Peyer's patch (tissue), 4 donors: ENCODE measurements around the gene KCNJ6. TPM values are rescaled to one million over a fixed set of nuclear protein-coding genes. Genes with fewer than 3 reads are reported as not detected.

Experiments used
- DNase-seq, 3 donors: peaks; one replicate each; pipeline ENCODE4 v3.0.0-alpha.2; 2017 to 2019
- H3K27ac ChIP-seq, 4 donors: fragments of 200-600 bp; sonication (generic); one replicate each; pipeline ENCODE4 v1.5.1; 2016 to 2019
- H3K27me3 ChIP-seq, 2 donors: fragments of 200-600 bp; sonication (generic); one replicate each; pipeline ENCODE4 v1.5.1; 2019
- H3K36me3 ChIP-seq, 3 donors: fragments of 200-600 bp; sonication (generic); one replicate each; pipeline ENCODE4 v1.5.1; 2016 to 2019
- H3K4me1 ChIP-seq, 4 donors: fragments of 200-600 bp; sonication (generic); one replicate each; pipeline ENCODE4 v1.5.1; 2016 to 2019
- H3K4me3 ChIP-seq, 4 donors: fragments of 200-600 bp; sonication (generic); 1 replicate in 3 of 4; 2 replicates in 1 of 4; pipeline ENCODE4 v1.5.1; 2016 to 2019; ENCODE audit warnings: mild to moderate bottlenecking in 1 of 4
- H3K9me3 ChIP-seq, 4 donors: fragments of 200-600 bp; sonication (generic); one replicate each; pipeline ENCODE4 v1.5.1; 2016 to 2019; ENCODE audit warnings: mild to moderate bottlenecking in 1 of 4
- CTCF ChIP-seq, 6 experiments: fragments of 450-650 bp in 4 of 6; fragments of 200-600 bp in 2 of 6; sonication (generic) in 1 of 6; IDR thresholded peaks; one replicate each; pipeline ENCODE4 v1.5.1; 2017 to 2019; ENCODE audit warnings: antibody characterized with exemption in 6 of 6, mild to moderate bottlenecking in 3 of 6, moderate library complexity in 1 of 6
- POLR2A ChIP-seq, 2 donors: fragments of 450-650 bp; IDR thresholded peaks; one replicate each; pipeline ENCODE4 v1.5.1; 2017; ENCODE audit warnings: antibody characterized with exemption in 2 of 2, mild to moderate bottlenecking in 2 of 2, moderate library complexity in 2 of 2
- total RNA-seq, 4 donors: library from RNA; depleted of rRNA; stranded (reverse); fragments of >200 nt; gene quantifications; one replicate each; pipeline ENCODE4 v1.1.0, GENCODE V29; 2016

KCNJ6 gene
- total RNA-seq, 4 donors from 2014 or later, result 0.13 to 0.83 (median 0.28) TPM

- no peaks in the 10 kb centered on the region for H3K9me3 ChIP-seq
- no peak for DNase-seq
- no peaks in the 10 kb centered on the region for H3K27me3 ChIP-seq
- TF ChIP-seq CTCF (IDR thresholded peaks at IDR 0.05), result no peak
- no peak for TF ChIP-seq POLR2A (IDR thresholded peaks at IDR 0.05)
- no peaks in the 10 kb centered on the region for H3K4me1 ChIP-seq
- H3K36me3 ChIP-seq, result no peaks in the 10 kb centered on the region
- H3K27ac ChIP-seq, result no peak overlapping the region
- no peak overlapping the region for H3K4me3 ChIP-seq
Measured at GRCh38 chr21:37865156-37865555, 51.1 kb downstream of the KCNJ6 start.

- no peaks in the 10 kb centered on the region for H3K36me3 ChIP-seq
- DNase-seq, result no peak
- TF ChIP-seq POLR2A (IDR thresholded peaks at IDR 0.05) (no peak), CTCF (IDR thresholded peaks at IDR 0.05) (no peak)
Measured at GRCh38 chr21:37863842-37864241, 52.4 kb downstream of the KCNJ6 start.

GRCh38 chr21:37862536-37862935, 53.7 kb downstream of the KCNJ6 start:
- Histone ChIP-seq H3K36me3 (no peaks in the 10 kb centered on the region), H3K27me3 (no peaks in the 10 kb centered on the region), H3K27ac (no peak overlapping the region), H3K4me3 (no peak overlapping the region), H3K4me1 (no peaks in the 10 kb centered on the region), H3K9me3 (no peaks in the 10 kb centered on the region)
- TF ChIP-seq CTCF (IDR thresholded peaks at IDR 0.05) (no peak), POLR2A (IDR thresholded peaks at IDR 0.05) (no peak)
- DNase-seq, result no peak

More at GRCh38 chr21:37863842-37864241, 52.4 kb downstream of the KCNJ6 start:
- Histone ChIP-seq H3K4me1 (no peaks in the 10 kb centered on the region), H3K9me3 (no peaks in the 10 kb centered on the region), H3K27me3 (no peaks in the 10 kb centered on the region), H3K27ac (no peak overlapping the region), H3K4me3 (no peak overlapping the region)

GRCh38 chr21:37861561-37861960, 54.7 kb downstream of the KCNJ6 start:
- Histone ChIP-seq H3K4me3 (no peak overlapping the region), H3K36me3 (no peaks in the 10 kb centered on the region), H3K9me3 (no peaks in the 10 kb centered on the region), H3K4me1 (no peaks in the 10 kb centered on the region), H3K27ac (no peak overlapping the region), H3K27me3 (no peaks in the 10 kb centered on the region)
- TF ChIP-seq CTCF (IDR thresholded peaks at IDR 0.05) (no peak), POLR2A (IDR thresholded peaks at IDR 0.05) (no peak)
- no peak for DNase-seq

- Histone ChIP-seq H3K9me3 (no peaks in the 10 kb centered on the region), H3K27me3 (no peaks in the 10 kb centered on the region), H3K4me3 (no peak overlapping the region), H3K4me1 (no peaks in the 10 kb centered on the region), H3K27ac (no peak overlapping the region), H3K36me3 (no peaks in the 10 kb centered on the region)
- TF ChIP-seq CTCF (IDR thresholded peaks at IDR 0.05), result no peak
- no peak for TF ChIP-seq POLR2A (IDR thresholded peaks at IDR 0.05)
- no peak for DNase-seq
Measured at GRCh38 chr21:37860416-37860815, 55.8 kb downstream of the KCNJ6 start.
